Suprapubic skin (tissue), 4 donors: Measurements from ENCODE around the gene CELF5. TPM values are rescaled to one million over a fixed set of nuclear protein-coding genes. Genes with fewer than 3 reads are reported as not detected.

Experiments used
- DNase-seq, 2 donors: peaks; one replicate each; pipeline ENCODE4 v3.0.0-alpha.2; 2019; ENCODE audit warnings: low spot score in 2 of 2
- H3K27ac ChIP-seq: fragments of 200-600 bp; sonication (generic); one replicate; pipeline ENCODE4 v1.5.1; 2019
- H3K27me3 ChIP-seq: fragments of 200-600 bp; sonication (generic); one replicate; pipeline ENCODE4 v1.5.1; 2019
- H3K36me3 ChIP-seq: fragments of 200-600 bp; sonication (generic); one replicate; pipeline ENCODE4 v1.5.1; 2019
- H3K4me1 ChIP-seq: fragments of 200-600 bp; sonication (generic); one replicate; pipeline ENCODE4 v1.5.1; 2019
- H3K4me3 ChIP-seq: fragments of 200-600 bp; sonication (generic); one replicate; pipeline ENCODE4 v1.5.1; 2019; ENCODE audit warnings: mild to moderate bottlenecking
- H3K9me3 ChIP-seq: fragments of 200-600 bp; sonication (generic); one replicate; pipeline ENCODE4 v1.5.1; 2019
- CTCF ChIP-seq, 2 donors: fragments of 200-600 bp in 1 of 2; fragments of 450-650 bp in 1 of 2; sonication (generic) in 1 of 2; IDR thresholded peaks; one replicate each; pipeline ENCODE4 v1.5.1; 2016 to 2019; ENCODE audit warnings: antibody characterized with exemption in 2 of 2, mild to moderate bottlenecking in 1 of 2, moderate library complexity in 1 of 2
- EP300 ChIP-seq: sonication (generic); formaldehyde crosslinking; IDR thresholded peaks from one replicate; pipeline ENCODE4 v1.6.1; 2017; ENCODE audit warnings: antibody characterized with exemption
- POLR2A ChIP-seq, 2 donors: fragments of 450-650 bp; IDR thresholded peaks; one replicate each; pipeline ENCODE4 v1.6.1; 2017; ENCODE audit warnings: antibody characterized with exemption in 2 of 2, mild to moderate bottlenecking in 2 of 2, moderate library complexity in 2 of 2
- POLR2AphosphoS5 ChIP-seq, 3 donors: sonication (generic); formaldehyde crosslinking; IDR thresholded peaks; one replicate each; pipeline ENCODE4 v1.6.1; 2017; ENCODE audit warnings: antibody characterized with exemption in 3 of 3
- WGBS: methylation state at CpG from one replicate; pipeline ENCODE4 v1.1.5; 2018; 5-methylcytosine and 5-hydroxymethylcytosine counted together
- total RNA-seq, 4 donors: library from RNA; depleted of rRNA; stranded (reverse); fragments of >200 nt; gene quantifications; one replicate each; pipeline ENCODE4 v1.1.0, GENCODE V29; 2016

The CELF5 gene
- total RNA-seq, 4 donors from 2014 or later, result 0.17 to 0.87 (median 0.64) TPM; not detected in 1

- DNase-seq, result no peak
- Histone ChIP-seq H3K9me3 (no peaks in the 10 kb centered on the region), H3K36me3 (no peaks in the 10 kb centered on the region), H3K27me3 (peaks cover 29% of the 10 kb centered on the region), H3K4me3 (no peak overlapping the region), H3K4me1 (peaks cover 3% of the 10 kb centered on the region), H3K27ac (no peak overlapping the region)
- TF ChIP-seq CTCF (IDR thresholded peaks at IDR 0.05), result no peak
- TF ChIP-seq EP300, result no peak
- 83% methylated on average over 19 of the region's 19 CpGs for WGBS
Measured at GRCh38 chr19:3266092-3266693, 41.7 kb downstream of the CELF5 start.

DNA sequence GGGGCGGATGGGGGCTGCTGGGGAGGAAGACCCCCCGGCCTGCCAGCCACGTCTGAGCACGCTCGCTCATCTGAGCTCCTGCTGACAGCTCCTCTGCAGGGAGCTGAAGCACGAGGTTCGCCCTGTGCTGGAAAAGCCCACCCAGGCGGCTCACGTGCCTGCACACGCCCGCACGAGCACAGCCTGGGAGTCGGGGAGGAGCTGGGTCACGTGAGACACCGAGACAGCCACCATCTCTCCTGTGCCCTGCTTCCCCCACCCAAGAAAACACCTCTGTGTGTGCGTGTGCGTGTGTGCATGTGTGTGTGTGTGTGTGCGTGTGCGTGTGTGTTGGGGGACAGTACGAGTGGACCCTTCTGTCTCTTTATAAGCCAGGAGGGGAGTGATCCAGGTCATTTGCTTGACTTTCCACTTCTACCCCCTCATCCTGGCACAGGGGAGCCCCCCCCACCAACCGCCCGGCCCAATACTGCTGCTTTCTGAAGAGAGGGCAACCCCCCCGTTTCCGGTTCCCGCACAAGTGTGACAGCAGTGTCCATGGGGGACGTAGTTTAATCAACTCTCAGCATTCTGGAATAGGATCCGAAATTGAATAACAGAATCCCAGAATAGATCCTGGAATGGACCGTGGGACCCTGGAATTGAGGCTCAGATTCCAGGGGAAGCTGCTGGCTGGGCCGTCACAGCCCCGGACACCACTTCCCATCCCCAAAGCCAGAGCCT is 42.5 kb downstream of the CELF5 start:
- no peak overlapping the region for H3K4me3 ChIP-seq
- no peak for TF ChIP-seq POLR2A (IDR thresholded peaks at IDR 0.05)
- TF ChIP-seq EP300, result no peak
- no peak for DNase-seq
- H3K27ac ChIP-seq, result no peak overlapping the region
- no peaks in the 10 kb centered on the region for H3K9me3 ChIP-seq
- no peaks in the 10 kb centered on the region for H3K36me3 ChIP-seq
- WGBS, result 34% methylated on average over 12 of the region's 30 CpGs
- peaks cover 3% of the 10 kb centered on the region for H3K4me1 ChIP-seq
- peaks cover 35% of the 10 kb centered on the region for H3K27me3 ChIP-seq

GRCh38 chr19:3268326-3268725 is 43.9 kb downstream of the CELF5 start:
- H3K9me3 ChIP-seq, result no peaks in the 10 kb centered on the region
- no peak for TF ChIP-seq CTCF (IDR thresholded peaks at IDR 0.05)
- no peak for DNase-seq
- no peak overlapping the region for H3K27ac ChIP-seq
- H3K36me3 ChIP-seq, result no peaks in the 10 kb centered on the region
- no peak overlapping the region for H3K4me3 ChIP-seq
- H3K27me3 ChIP-seq, result peaks cover 44% of the 10 kb centered on the region
- WGBS, result 65% methylated on average over 15 of the region's 15 CpGs
- H3K4me1 ChIP-seq, result peaks cover 3% of the 10 kb centered on the region

DNA sequence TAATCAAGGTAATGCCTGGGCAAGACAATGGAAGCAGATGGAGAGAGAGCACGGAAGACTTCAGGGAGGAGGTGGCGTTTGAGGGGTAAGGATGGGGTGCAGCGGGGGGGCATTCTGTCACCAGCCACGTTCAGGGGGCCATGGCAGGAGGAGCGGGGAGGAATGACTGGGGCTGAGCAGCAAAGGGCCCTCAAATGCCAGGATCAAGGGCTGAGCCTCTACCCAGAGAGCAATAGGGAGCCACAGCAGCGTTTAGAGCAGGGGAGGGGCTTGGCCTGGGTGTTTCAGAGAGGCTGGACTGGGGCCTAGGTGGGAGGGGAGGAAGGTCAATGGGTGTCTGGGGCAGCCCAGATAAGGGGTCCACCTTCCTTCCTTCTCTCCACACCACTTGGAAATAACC is 44.3 kb downstream of the CELF5 start:
- Histone ChIP-seq H3K27me3 (peaks cover 48% of the 10 kb centered on the region), H3K9me3 (no peaks in the 10 kb centered on the region), H3K4me1 (peaks cover 3% of the 10 kb centered on the region), H3K27ac (no peak overlapping the region), H3K4me3 (no peak overlapping the region), H3K36me3 (no peaks in the 10 kb centered on the region)
- WGBS, result 62% methylated on average over 6 of the region's 6 CpGs
- TF ChIP-seq CTCF (IDR thresholded peaks at IDR 0.05) (no peak), POLR2A (IDR thresholded peaks at IDR 0.05) (no peak), POLR2AphosphoS5 (IDR thresholded peaks at IDR 0.05) (no peak), EP300 (no peak)
- no peak for DNase-seq

DNA sequence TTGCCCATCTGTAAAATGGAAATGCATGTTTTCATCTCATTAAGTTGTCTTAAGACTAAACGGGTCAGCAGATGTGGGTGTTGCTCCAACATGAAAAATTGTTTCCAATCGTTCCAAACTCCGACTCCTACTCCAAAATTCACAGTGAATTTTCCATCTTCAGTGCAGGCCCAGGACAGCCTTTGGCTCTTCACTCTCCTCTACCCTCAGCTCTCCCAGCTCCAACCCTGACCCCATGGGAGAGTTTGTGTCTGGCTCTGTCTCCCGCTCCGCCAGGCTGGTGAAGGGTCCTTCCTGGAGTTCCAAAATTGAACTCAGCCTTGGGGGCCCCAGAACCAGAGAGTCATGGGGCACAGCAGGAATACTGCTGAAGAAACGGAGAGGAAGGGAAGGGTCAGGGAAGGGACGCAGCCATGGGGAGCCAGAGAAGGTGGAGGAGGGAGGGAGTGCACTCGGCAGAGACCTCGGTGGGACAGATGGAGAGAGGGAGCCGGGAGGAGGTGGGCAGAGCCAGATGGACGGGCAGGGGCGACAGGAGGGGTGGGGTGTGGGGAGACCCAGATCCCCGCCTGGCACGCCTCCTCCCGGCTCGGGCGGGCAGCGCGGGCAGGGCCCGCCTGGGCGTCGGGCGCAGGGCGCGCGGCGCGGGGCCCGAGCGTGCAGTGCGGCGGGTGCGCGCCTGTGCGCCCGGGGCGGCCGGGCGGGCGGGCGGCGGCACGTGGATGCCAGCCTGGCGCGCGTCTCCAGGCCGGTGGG is 45.6 kb downstream of the CELF5 start:
- Histone ChIP-seq H3K36me3 (no peaks in the 10 kb centered on the region), H3K27me3 (peaks cover 62% of the 10 kb centered on the region), H3K27ac (no peak overlapping the region), H3K9me3 (no peaks in the 10 kb centered on the region), H3K4me1 (peaks cover 3% of the 10 kb centered on the region), H3K4me3 (no peak overlapping the region)
- 16% methylated on average over 13 of the region's 47 CpGs for WGBS
- DNase-seq, result no peak
- TF ChIP-seq POLR2A (IDR thresholded peaks at IDR 0.05) (no peak), POLR2AphosphoS5 (IDR thresholded peaks at IDR 0.05) (no peak), CTCF (IDR thresholded peaks at IDR 0.05) (no peak), EP300 (no peak)
